AG04450 (cell line): ENCODE results near the gene TPRX1. TPM values are rescaled to one million over a fixed set of nuclear protein-coding genes. Genes with fewer than 3 reads are reported as not detected.
"Not testable (repeated sequence)": the region's sequence is repeated elsewhere in the genome, so short reads cannot be mapped to it uniquely, and the experiment has no call there.

Experiments
- CTCF ChIA-PET: fragments of 300-600, 350-600 bp; formaldehyde crosslinking; extraction: SDS; loops from one replicate; lab custom pipeline; 2022; ENCODE audit warnings: antibody characterized with exemption, inconsistent platforms; lab: Charles Lee
- POLR2A ChIA-PET: fragments of 350-600 bp; formaldehyde crosslinking; extraction: SDS; loops from one replicate; lab custom pipeline; 2021; ENCODE audit warnings: antibody characterized with exemption, inconsistent platforms; lab: Yijun Ruan, JAX
- DNase-seq: peaks from one replicate; pipeline ENCODE4 v3.0.0-alpha.2; 2011; ENCODE audit warnings: low read depth, low spot score
- H3K27ac ChIP-seq: one replicate; pipeline ENCODE4 v1.5.1; 2012; ENCODE audit warnings: low read depth, low read length, control low read depth
- H3K27me3 ChIP-seq: one replicate; pipeline ENCODE4 v1.6.0; 2012; ENCODE audit warnings: low read length; ENCODE audit not compliant: control insufficient read depth, insufficient read depth
- H3K4me3 ChIP-seq: 2 replicates; pipeline ENCODE4 v1.5.1; 2011; ENCODE audit warnings: mild to moderate bottlenecking, low read depth, low read length, control low read depth
- H3K9me3 ChIP-seq: 2 replicates; pipeline ENCODE4 v1.5.1; 2012; ENCODE audit warnings: low read length; ENCODE audit not compliant: control insufficient read depth, insufficient read depth
- CTCF ChIP-seq: IDR thresholded peaks from 2 replicates; pipeline ENCODE4 v1.5.1; 2011; ENCODE audit warnings: low read depth, low read length, control low read depth, inconsistent platforms
- polyA plus RNA-seq: library from polyadenylated mRNA; depleted of rRNA; stranded (reverse); fragments of >200 nt; gene quantifications from 2 replicates; pipeline ENCODE4 v1.2.3, GENCODE V29; 2011

Gene TPRX1
- polyA plus RNA-seq, 1 experiment: not detected

- peak; percentile 80 for TF ChIP-seq CTCF
- peaks cover 4% of the 10 kb centered on the region for H3K27me3 ChIP-seq
- no peaks in the 10 kb centered on the region for H3K9me3 ChIP-seq
- no peak overlapping the region for H3K27ac ChIP-seq
- POLR2A ChIA-PET: interaction anchor here (0.7 to 1.2 kb wide), 2 partner anchors 13 to 60 kb away, joined by 3 to 10 read pairs; no protein-coding TSS in a partner anchor
- H3K4me3 ChIP-seq: no peak overlapping the region
- CTCF ChIA-PET: interaction anchor here (0.5 to 2.5 kb wide), 14 partner anchors 10 to 149 kb away, joined by 3 to 17 read pairs (median 4); no protein-coding TSS in a partner anchor
- DNase-seq: no peak
These were observed 38.6 kb downstream of the TPRX1 start for GRCh38 chr19:47765523-47766358.

GRCh38 chr19:47764705-47765104 lies 39.6 kb downstream of the TPRX1 start:
- ChIA-PET CTCF (interaction anchor here (0.6 to 2.5 kb wide), 11 partner anchors 9 to 768 kb away, joined by 3 to 17 read pairs (median 4); no protein-coding TSS in a partner anchor), POLR2A (interaction anchor here (0.7 kb wide), 2 partner anchors 27 to 61 kb away, joined by 4 to 10 read pairs; no protein-coding TSS in a partner anchor)
- not testable (repeated sequence) for DNase-seq, H3K4me3 ChIP-seq, H3K27me3 ChIP-seq, H3K9me3 ChIP-seq, H3K27ac ChIP-seq

- POLR2A ChIA-PET: interaction anchor here (0.7 kb wide), 1 partner anchor 76 kb away, joined by 7 read pairs; no protein-coding TSS in a partner anchor
These were observed 41.6 kb downstream of the TPRX1 start for GRCh38 chr19:47762615-47763308.

GRCh38 chr19:47762151-47762550 lies 42.2 kb downstream of the TPRX1 start:
- H3K27me3 ChIP-seq: peaks cover 4% of the 10 kb centered on the region
- TF ChIP-seq CTCF: no peak
- no peaks in the 10 kb centered on the region for H3K9me3 ChIP-seq
- CTCF ChIA-PET: interaction anchor here (1.7 kb wide), 1 partner anchor 50 kb away, joined by 5 read pairs; no protein-coding TSS in a partner anchor
- no peak overlapping the region for H3K27ac ChIP-seq
- H3K4me3 ChIP-seq: no peak overlapping the region
- DNase-seq: no peak
- POLR2A ChIA-PET: no interaction called here

More at GRCh38 chr19:47762615-47763308, 41.6 kb downstream of the TPRX1 start:
- H3K27me3 ChIP-seq: peaks cover 4% of the 10 kb centered on the region
- H3K9me3 ChIP-seq: no peaks in the 10 kb centered on the region
- TF ChIP-seq CTCF: no peak
- CTCF ChIA-PET: interaction anchor here (1.7 kb wide), 2 partner anchors 50 kb away, joined by 3 to 5 read pairs; no protein-coding TSS in a partner anchor
- H3K27ac ChIP-seq: no peak overlapping the region
- DNase-seq: no peak
- no peak overlapping the region for H3K4me3 ChIP-seq

GRCh38 chr19:47761566-47761965 lies 42.8 kb downstream of the TPRX1 start:
- TF ChIP-seq CTCF: no peak
- Histone ChIP-seq H3K4me3 (no peak overlapping the region), H3K27ac (no peak overlapping the region), H3K9me3 (no peaks in the 10 kb centered on the region; the same call in 1 of the 2 replicates), H3K27me3 (peaks cover 4% of the 10 kb centered on the region)
- ChIA-PET CTCF (interaction anchor here (1.7 kb wide), 1 partner anchor 49 kb away, joined by 5 read pairs; no protein-coding TSS in a partner anchor), POLR2A (no interaction called here)
- no peak for DNase-seq
